ENCODE results near the gene PPWD1. TPM values are rescaled to one million over a fixed set of nuclear protein-coding genes. Genes with fewer than 3 reads are reported as not detected.

The PPWD1 gene
- total and polyA plus RNA-seq, 7 experiments from 2014 or later, result 44.5 to 104 (median 73.6) TPM

DNA sequence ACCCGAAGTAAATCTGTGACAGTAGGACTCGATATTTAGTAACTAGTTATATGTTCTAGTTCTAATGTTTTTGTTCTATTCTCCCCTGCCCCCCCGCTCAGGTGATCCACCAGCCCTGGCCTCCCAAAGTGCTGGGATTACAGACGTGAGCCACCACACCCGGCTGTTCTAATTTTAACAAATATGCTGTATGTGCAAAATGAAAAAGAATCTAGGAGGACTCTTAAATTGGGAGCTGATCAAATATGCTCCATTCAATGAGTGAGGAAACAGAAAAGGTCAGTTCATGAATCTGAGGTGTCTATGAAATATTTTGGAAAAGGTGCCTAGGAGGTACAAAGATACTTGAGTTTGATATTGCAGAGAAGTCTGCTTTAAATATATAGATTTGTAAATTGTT is 17.0 kb upstream of the PPWD1 start:
- intact Hi-C loops (cut with micrococcal nuclease), result no loop called here
- Histone ChIP-seq H3K27ac (ENCODE audit: low read depth, low read length) (no peak overlapping the region), H3K36me3 (ENCODE audit: control insufficient read depth in 2 of 3, insufficient read depth in 3 of 3, low read length in 3 of 3) (peaks cover 0 to 25% (median 5%) of the 10 kb centered on the region in 3 experiments), H3K27me3 (ENCODE audit: control insufficient read depth in 2 of 2, insufficient read depth in 2 of 2, low read length in 2 of 2) (no peaks in the 10 kb centered on the region), H3K9me3 (ENCODE audit: control insufficient read depth in 2 of 3, low read length in 3 of 3) (no peaks in the 10 kb centered on the region), H3K4me1 (ENCODE audit: control insufficient read depth in 2 of 2, insufficient read depth in 2 of 2, low read length in 2 of 2) (no peaks in the 10 kb centered on the region), H3K4me3 (ENCODE audit: low read length) (no peak overlapping the region)
- Mint-ChIP-seq H3K9me3 (peaks cover 0 to 3% (median 0%) of the 10 kb centered on the region in 11 donors), H3K27ac (no peak overlapping the region), H3K27me3 (no peaks in the 10 kb centered on the region), H3K4me1 (peaks cover 0 to 5% (median 0%) of the 10 kb centered on the region in 7 donors), H3K36me3 (peaks cover 8 to 56% (median 47%) of the 10 kb centered on the region in 5 donors), H3K4me3 (no peak overlapping the region)
- POLR2A ChIA-PET, result no interaction called here
- DNase-seq, result no peak
- CTCF ChIA-PET, result no interaction called here
- ATAC-seq, result no peak

DNA sequence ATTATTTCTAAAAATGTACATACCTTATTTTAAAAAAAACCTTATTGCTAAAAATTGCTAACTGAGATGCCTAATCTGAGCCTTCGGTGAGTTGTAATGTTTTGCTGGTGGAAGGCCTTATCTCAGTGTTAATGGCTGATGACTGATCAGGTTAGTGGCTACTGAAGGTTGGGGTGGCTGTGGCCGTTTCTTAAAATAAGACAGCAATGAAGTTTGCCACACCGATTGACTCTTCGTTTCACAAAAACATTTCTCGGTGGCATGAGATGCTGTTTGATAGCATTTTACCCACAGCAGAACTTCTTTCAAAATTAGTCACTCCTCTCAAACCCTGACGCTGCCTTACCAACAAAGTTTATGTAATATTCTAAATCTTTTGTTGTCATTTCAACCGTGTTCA is 14.8 kb upstream of the PPWD1 start:
- H3K36me3 Mint-ChIP-seq, result peaks cover 6 to 45% (median 33%) of the 10 kb centered on the region in 5 donors
- H3K36me3 ChIP-seq (ENCODE audit: control insufficient read depth in 2 of 3, insufficient read depth in 3 of 3, low read length in 3 of 3), result peaks cover 0 to 14% (median 5%) of the 10 kb centered on the region in 3 experiments
- H3K27ac Mint-ChIP-seq, result no peak overlapping the region

DNA sequence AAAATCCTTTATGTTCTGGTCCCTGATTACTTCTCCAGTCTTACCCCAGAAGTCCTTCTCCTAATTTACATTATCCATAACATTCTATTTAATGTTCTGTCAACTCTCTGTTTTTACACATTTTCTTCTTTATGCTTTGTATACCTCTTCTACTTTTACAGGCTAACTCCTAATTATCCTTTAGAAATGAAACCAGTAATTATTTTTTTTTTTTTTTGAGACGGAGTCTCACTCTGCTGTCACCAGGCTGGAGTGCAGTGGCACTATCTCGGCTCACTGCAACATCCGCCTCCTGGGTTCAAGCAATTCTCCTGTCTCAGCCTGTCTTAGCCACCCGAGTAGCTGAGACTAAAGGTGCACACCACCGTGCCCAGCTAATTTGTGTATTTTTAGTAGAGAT is 9.2 kb upstream of the PPWD1 start:
- no peaks in the 10 kb centered on the region for H3K9me3 Mint-ChIP-seq
- Histone ChIP-seq H3K9me3 (ENCODE audit: control insufficient read depth in 2 of 3, low read length in 3 of 3) (no peaks in the 10 kb centered on the region), H3K27me3 (ENCODE audit: control insufficient read depth in 2 of 2, insufficient read depth in 2 of 2, low read length in 2 of 2) (no peaks in the 10 kb centered on the region), H3K4me3 (ENCODE audit: low read length) (no peak overlapping the region), H3K36me3 (ENCODE audit: control insufficient read depth in 2 of 3, insufficient read depth in 3 of 3, low read length in 3 of 3) (peaks cover 0 to 38% (median 9%) of the 10 kb centered on the region in 3 experiments), H3K27ac (ENCODE audit: low read depth, low read length) (no peak overlapping the region), H3K4me1 (ENCODE audit: control insufficient read depth in 2 of 2, insufficient read depth in 2 of 2, low read length in 2 of 2) (peaks cover 0 to 4% of the 10 kb centered on the region in 2 donors)
- ChIA-PET POLR2A (interaction anchor here (2.0 kb wide), 1 partner anchor 9 kb away, joined by 8 read pairs; the partner anchor contains the start of genes CENPK and PPWD1), CTCF (no interaction called here)
- ATAC-seq (no peak), DNase-seq (no peak)
- no peak overlapping the region for H3K4me3 Mint-ChIP-seq
- H3K27ac Mint-ChIP-seq, result no peak overlapping the region
- peaks cover 4 to 41% (median 26%) of the 10 kb centered on the region in 5 donors for H3K36me3 Mint-ChIP-seq
- H3K27me3 Mint-ChIP-seq, result no peaks in the 10 kb centered on the region
- intact Hi-C loops (cut with micrococcal nuclease), result no loop called here
- H3K4me1 Mint-ChIP-seq, result peaks cover 0 to 44% (median 2%) of the 10 kb centered on the region in 7 donors

More for the DNA sequence above, 14.8 kb upstream of the PPWD1 start:
- ChIA-PET CTCF (interaction anchor here (0.6 kb wide), 1 partner anchor 520 kb away, joined by 4 read pairs; no protein-coding TSS in a partner anchor), POLR2A (no interaction called here)
- Mint-ChIP-seq H3K27me3 (no peaks in the 10 kb centered on the region), H3K9me3 (peaks cover 0 to 2% (median 0%) of the 10 kb centered on the region in 11 donors), H3K4me1 (peaks cover 0 to 7% (median 2%) of the 10 kb centered on the region in 7 donors), H3K4me3 (no peak overlapping the region)
- no peak overlapping the region for H3K27ac ChIP-seq (ENCODE audit: low read depth, low read length)
- intact Hi-C loops (cut with micrococcal nuclease), result no loop called here
- ATAC-seq (no peak), DNase-seq (no peak)
- H3K9me3 ChIP-seq (ENCODE audit: control insufficient read depth in 2 of 3, low read length in 3 of 3), result no peaks in the 10 kb centered on the region
- H3K4me1 ChIP-seq (ENCODE audit: control insufficient read depth in 2 of 2, insufficient read depth in 2 of 2, low read length in 2 of 2), result no peaks in the 10 kb centered on the region
- H3K27me3 ChIP-seq (ENCODE audit: control insufficient read depth in 2 of 2, insufficient read depth in 2 of 2, low read length in 2 of 2), result no peaks in the 10 kb centered on the region
- no peak overlapping the region for H3K4me3 ChIP-seq (ENCODE audit: low read length)

DNA sequence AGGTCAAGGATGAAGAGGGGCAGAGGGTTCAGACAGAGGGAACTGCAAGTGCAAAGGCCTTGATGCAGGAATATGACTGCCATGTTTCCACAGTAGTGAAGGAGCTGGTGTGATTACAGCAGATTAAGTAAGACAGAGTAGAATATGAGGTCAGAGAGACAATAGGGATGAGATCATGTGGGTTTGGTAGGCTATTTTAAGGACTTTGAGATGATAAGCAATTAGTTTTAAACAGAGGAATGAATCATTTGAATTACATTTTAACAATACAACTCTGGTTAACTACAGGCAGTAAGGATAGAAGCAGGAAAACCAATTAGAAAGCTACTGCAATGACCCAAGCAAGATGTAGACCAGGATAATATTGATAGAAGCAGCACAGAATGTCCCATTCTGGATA is 7.8 kb upstream of the PPWD1 start:
- CTCF ChIA-PET, result interaction anchor here (0.5 kb wide), 1 partner anchor 8 kb away, joined by 3 read pairs; no protein-coding TSS in a partner anchor

DNA sequence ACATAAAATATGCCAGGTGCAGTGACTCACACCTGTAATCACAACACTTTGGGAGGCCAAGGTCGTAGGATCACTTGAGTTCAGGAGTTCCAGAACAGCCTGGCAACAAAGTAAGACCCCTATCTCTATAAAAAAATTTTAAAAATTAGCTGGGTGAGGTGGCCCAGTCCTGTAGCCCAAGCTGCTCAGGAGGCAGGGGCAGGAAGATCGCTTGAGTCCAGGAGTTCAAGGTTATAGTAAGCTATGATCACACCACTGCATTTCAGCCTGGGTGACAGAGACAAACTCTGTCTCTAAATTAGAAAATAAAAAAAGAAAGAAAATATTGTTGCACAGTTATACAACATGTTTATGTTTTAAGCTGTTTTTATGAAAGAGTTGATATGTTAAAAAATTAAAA is 6.9 kb upstream of the PPWD1 start:
- intact Hi-C loops (cut with micrococcal nuclease), result no loop called here
- Histone ChIP-seq H3K4me1 (ENCODE audit: control insufficient read depth in 2 of 2, insufficient read depth in 2 of 2, low read length in 2 of 2) (peaks cover 5 to 8% of the 10 kb centered on the region in 2 donors), H3K27me3 (ENCODE audit: control insufficient read depth in 2 of 2, insufficient read depth in 2 of 2, low read length in 2 of 2) (no peaks in the 10 kb centered on the region), H3K27ac (ENCODE audit: low read depth, low read length) (no peak overlapping the region), H3K36me3 (ENCODE audit: control insufficient read depth in 2 of 3, insufficient read depth in 3 of 3, low read length in 3 of 3) (peaks cover 0 to 31% (median 4%) of the 10 kb centered on the region in 3 experiments), H3K4me3 (ENCODE audit: low read length) (no peak overlapping the region), H3K9me3 (ENCODE audit: control insufficient read depth in 2 of 3, low read length in 3 of 3) (no peaks in the 10 kb centered on the region)
- H3K4me1 Mint-ChIP-seq, result peaks cover 0 to 55% (median 2%) of the 10 kb centered on the region in 7 donors
- no peak overlapping the region for H3K4me3 Mint-ChIP-seq
- H3K27me3 Mint-ChIP-seq, result no peaks in the 10 kb centered on the region
- CTCF ChIA-PET, result no interaction called here
- H3K9me3 Mint-ChIP-seq, result no peaks in the 10 kb centered on the region
- H3K36me3 Mint-ChIP-seq, result peaks cover 0 to 35% (median 20%) of the 10 kb centered on the region in 5 donors
- H3K27ac Mint-ChIP-seq, result no peak overlapping the region
- POLR2A ChIA-PET, result interaction anchor here (1.1 kb wide), 1 partner anchor 10 kb away, joined by 5 read pairs; no protein-coding TSS in a partner anchor
- no peak for DNase-seq
- ATAC-seq, result no peak

More for the DNA sequence above, 7.8 kb upstream of the PPWD1 start:
- H3K27ac ChIP-seq (ENCODE audit: low read depth, low read length), result no peak overlapping the region
- no peaks in the 10 kb centered on the region for H3K9me3 ChIP-seq (ENCODE audit: control insufficient read depth in 2 of 3, low read length in 3 of 3)
- POLR2A ChIA-PET, result interaction anchor here (1.1 kb wide), 1 partner anchor 11 kb away, joined by 5 read pairs; no protein-coding TSS in a partner anchor
- H3K27me3 ChIP-seq (ENCODE audit: control insufficient read depth in 2 of 2, insufficient read depth in 2 of 2, low read length in 2 of 2), result no peaks in the 10 kb centered on the region
- H3K27ac Mint-ChIP-seq, result no peak overlapping the region
- ATAC-seq, result no peak
- H3K4me3 ChIP-seq (ENCODE audit: low read length), result no peak overlapping the region
- intact Hi-C loops (cut with micrococcal nuclease), result no loop called here
- no peak overlapping the region for H3K4me3 Mint-ChIP-seq
- DNase-seq, result no peak
- peaks cover 0 to 31% (median 8%) of the 10 kb centered on the region in 3 experiments for H3K36me3 ChIP-seq (ENCODE audit: control insufficient read depth in 2 of 3, insufficient read depth in 3 of 3, low read length in 3 of 3)
- H3K4me1 ChIP-seq (ENCODE audit: control insufficient read depth in 2 of 2, insufficient read depth in 2 of 2, low read length in 2 of 2), result peaks cover 0 to 4% of the 10 kb centered on the region in 2 donors
- H3K9me3 Mint-ChIP-seq, result no peaks in the 10 kb centered on the region
- no peaks in the 10 kb centered on the region for H3K27me3 Mint-ChIP-seq
- peaks cover 0 to 38% (median 22%) of the 10 kb centered on the region in 5 donors for H3K36me3 Mint-ChIP-seq
- H3K4me1 Mint-ChIP-seq, result peaks cover 0 to 52% (median 0%) of the 10 kb centered on the region in 7 donors

DNA sequence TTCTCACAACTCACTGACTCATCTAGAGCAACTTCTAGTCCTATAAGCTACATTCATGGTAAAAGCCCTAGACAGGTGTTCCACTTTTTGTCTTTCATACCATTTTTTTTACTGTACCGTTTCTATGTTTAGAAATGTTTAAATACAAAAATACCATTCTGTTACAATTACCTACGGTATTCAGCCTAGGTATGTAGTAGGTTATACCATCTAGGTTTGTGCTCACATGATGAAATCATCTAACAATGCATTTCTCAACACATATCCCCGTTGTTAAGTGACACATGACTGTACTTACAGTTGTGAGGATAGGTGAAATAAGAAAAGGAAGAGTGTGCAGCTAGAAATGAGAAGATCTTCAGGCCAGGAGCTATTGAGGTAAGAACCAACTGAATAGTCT is 6.4 kb upstream of the PPWD1 start:
- Mint-ChIP-seq H3K36me3 (peaks cover 0 to 35% (median 20%) of the 10 kb centered on the region in 5 donors), H3K9me3 (no peaks in the 10 kb centered on the region), H3K4me3 (no peak overlapping the region), H3K27ac (no peak overlapping the region), H3K27me3 (no peaks in the 10 kb centered on the region), H3K4me1 (peaks cover 0 to 60% (median 7%) of the 10 kb centered on the region in 7 donors)
- intact Hi-C loops (cut with micrococcal nuclease), result no loop called here
- Histone ChIP-seq H3K36me3 (ENCODE audit: control insufficient read depth in 2 of 3, insufficient read depth in 3 of 3, low read length in 3 of 3) (peaks cover 0 to 31% (median 4%) of the 10 kb centered on the region in 3 experiments), H3K4me3 (ENCODE audit: low read length) (no peak overlapping the region), H3K9me3 (ENCODE audit: control insufficient read depth in 2 of 3, low read length in 3 of 3) (no peaks in the 10 kb centered on the region), H3K27ac (ENCODE audit: low read depth, low read length) (no peak overlapping the region), H3K4me1 (ENCODE audit: control insufficient read depth in 2 of 2, insufficient read depth in 2 of 2, low read length in 2 of 2) (peaks cover 10 to 11% of the 10 kb centered on the region in 2 donors), H3K27me3 (ENCODE audit: control insufficient read depth in 2 of 2, insufficient read depth in 2 of 2, low read length in 2 of 2) (no peaks in the 10 kb centered on the region)
- DNase-seq, result no peak
- no peak for ATAC-seq
- POLR2A ChIA-PET, result no interaction called here
- CTCF ChIA-PET, result no interaction called here
